GM12892 (cell line): ENCODE results near the gene TACR2.

Source experiments
- POLR2A ChIP-seq: IDR thresholded peaks from 2 replicates; pipeline ENCODE4 v1.6.1; 2011; ENCODE audit warnings: low read depth, low read length, control low read depth
- POLR2AphosphoS5 ChIP-seq: IDR thresholded peaks from 2 replicates; pipeline ENCODE4 v1.6.1; 2011; ENCODE audit warnings: low read depth, low read length, control low read depth
- TAF1 ChIP-seq: IDR thresholded peaks from 2 replicates; pipeline ENCODE4 v1.6.1; 2011; ENCODE audit warnings: low read depth, mild to moderate bottlenecking, control low read depth, low read length, borderline replicate concordance

GRCh38 chr10:69383558-69383957, 33.2 kb downstream of the TACR2 start:
- TF ChIP-seq POLR2A (no peak), POLR2AphosphoS5 (no peak), TAF1 (no peak)
